Activated naive CD4-positive, alpha-beta T cell treated with anti-CD3 and anti-CD28 coated beads, Interleukin-2, amount 50 U/mL, for 24 hours (primary cell): ENCODE data around the gene TFR2.
A peak's percentile ranks its signal among the peaks of the same experiment; 100 is the strongest.

Source experiments
- H3K27ac Mint-ChIP-seq: one replicate; pipeline ENCODE4 v1.8.0; 2021; ENCODE audit warnings: mild to moderate bottlenecking, mixed read lengths
- H3K27me3 Mint-ChIP-seq: one replicate; pipeline ENCODE4 v1.8.0; 2021; ENCODE audit warnings: mixed read lengths
- H3K36me3 Mint-ChIP-seq: one replicate; pipeline ENCODE4 v1.8.0; 2021; ENCODE audit warnings: mixed read lengths
- H3K4me1 Mint-ChIP-seq: one replicate; pipeline ENCODE4 v1.8.0; 2021; ENCODE audit warnings: mixed read lengths
- H3K4me3 Mint-ChIP-seq: one replicate; pipeline ENCODE4 v1.8.0; 2021; ENCODE audit warnings: mild to moderate bottlenecking, mixed read lengths
- H3K9me3 Mint-ChIP-seq: one replicate; pipeline ENCODE4 v1.8.0; 2021; ENCODE audit warnings: mixed read lengths

TFR2 gene

GRCh38 chr7:100641463-100641859 lies at the start of gene TFR2:
TFR2 (minus strand) TSS chr7:100641552; CDS start chr7:100641509, 43 bp downstream.
- H3K27ac Mint-ChIP-seq = no peak within 1 kb of the TSS
- no peaks in the 10 kb centered on the region for H3K36me3 Mint-ChIP-seq
- H3K4me1 Mint-ChIP-seq = no peaks in the 10 kb centered on the region
- H3K9me3 Mint-ChIP-seq = no peaks in the 10 kb centered on the region
- no peak within 1 kb of the TSS for H3K4me3 Mint-ChIP-seq
- H3K27me3 Mint-ChIP-seq = no peaks in the 10 kb centered on the region

GRCh38 chr7:100689230-100690135 lies 48.1 kb upstream of the TFR2 start:
- peaks cover 34% of the 10 kb centered on the region for H3K4me1 Mint-ChIP-seq
- no peak overlapping the region for H3K4me3 Mint-ChIP-seq
- H3K27me3 Mint-ChIP-seq = no peaks in the 10 kb centered on the region
- H3K36me3 Mint-ChIP-seq = peaks cover 4% of the 10 kb centered on the region
- no peaks in the 10 kb centered on the region for H3K9me3 Mint-ChIP-seq
- no peak overlapping the region for H3K27ac Mint-ChIP-seq

- Mint-ChIP-seq H3K9me3 (no peaks in the 10 kb centered on the region), H3K4me3 (peak overlapping the region; percentile 3), H3K27ac (no peak overlapping the region), H3K36me3 (peaks cover 4% of the 10 kb centered on the region), H3K27me3 (no peaks in the 10 kb centered on the region), H3K4me1 (peaks cover 34% of the 10 kb centered on the region)
Measured at GRCh38 chr7:100688326-100688860, 47.0 kb upstream of the TFR2 start.

- H3K9me3 Mint-ChIP-seq = no peaks in the 10 kb centered on the region
- H3K27ac Mint-ChIP-seq = no peak overlapping the region
- no peak overlapping the region for H3K4me3 Mint-ChIP-seq
- H3K4me1 Mint-ChIP-seq = peaks cover 29% of the 10 kb centered on the region
- H3K36me3 Mint-ChIP-seq = no peaks in the 10 kb centered on the region
- H3K27me3 Mint-ChIP-seq = no peaks in the 10 kb centered on the region
Measured at GRCh38 chr7:100687751-100688300, 46.5 kb upstream of the TFR2 start.

GRCh38 chr7:100687261-100687660 lies 45.9 kb upstream of the TFR2 start:
- Mint-ChIP-seq H3K27ac (no peak overlapping the region), H3K9me3 (no peaks in the 10 kb centered on the region), H3K4me1 (peaks cover 24% of the 10 kb centered on the region), H3K36me3 (no peaks in the 10 kb centered on the region), H3K4me3 (no peak overlapping the region), H3K27me3 (no peaks in the 10 kb centered on the region)

GRCh38 chr7:100686822-100687211 lies 45.5 kb upstream of the TFR2 start:
- Mint-ChIP-seq H3K36me3 (no peaks in the 10 kb centered on the region), H3K4me1 (peaks cover 24% of the 10 kb centered on the region), H3K27me3 (no peaks in the 10 kb centered on the region), H3K9me3 (no peaks in the 10 kb centered on the region), H3K27ac (no peak overlapping the region), H3K4me3 (no peak overlapping the region)

GRCh38 chr7:100686201-100686821 lies 45.0 kb upstream of the TFR2 start:
- Mint-ChIP-seq H3K27ac (no peak overlapping the region), H3K4me1 (peaks cover 24% of the 10 kb centered on the region), H3K36me3 (no peaks in the 10 kb centered on the region), H3K27me3 (no peaks in the 10 kb centered on the region), H3K9me3 (no peaks in the 10 kb centered on the region), H3K4me3 (no peak overlapping the region)

- Mint-ChIP-seq H3K4me3 (no peak overlapping the region), H3K4me1 (peaks cover 24% of the 10 kb centered on the region), H3K27me3 (no peaks in the 10 kb centered on the region), H3K36me3 (no peaks in the 10 kb centered on the region), H3K27ac (no peak overlapping the region), H3K9me3 (no peaks in the 10 kb centered on the region)
Measured at GRCh38 chr7:100685631-100686145, 44.3 kb upstream of the TFR2 start.

GRCh38 chr7:100685049-100685605 lies 43.8 kb upstream of the TFR2 start:
- Mint-ChIP-seq H3K4me1 (peaks cover 27% of the 10 kb centered on the region), H3K36me3 (no peaks in the 10 kb centered on the region), H3K27me3 (no peaks in the 10 kb centered on the region), H3K9me3 (no peaks in the 10 kb centered on the region), H3K4me3 (no peak overlapping the region), H3K27ac (no peak overlapping the region)

GRCh38 chr7:100684534-100685042 lies 43.2 kb upstream of the TFR2 start:
- no peak overlapping the region for H3K4me3 Mint-ChIP-seq

GRCh38 chr7:100683659-100684533 lies 42.5 kb upstream of the TFR2 start:
- no peaks in the 10 kb centered on the region for H3K9me3 Mint-ChIP-seq
- H3K36me3 Mint-ChIP-seq = no peaks in the 10 kb centered on the region

More at GRCh38 chr7:100684534-100685042, 43.2 kb upstream of the TFR2 start:
- Mint-ChIP-seq H3K9me3 (no peaks in the 10 kb centered on the region), H3K27me3 (no peaks in the 10 kb centered on the region), H3K4me1 (peaks cover 27% of the 10 kb centered on the region), H3K27ac (no peak overlapping the region), H3K36me3 (no peaks in the 10 kb centered on the region)

GRCh38 chr7:100682991-100683658 lies 41.8 kb upstream of the TFR2 start:
- H3K27ac Mint-ChIP-seq = no peak overlapping the region
- peaks cover 27% of the 10 kb centered on the region for H3K4me1 Mint-ChIP-seq
- H3K9me3 Mint-ChIP-seq = no peaks in the 10 kb centered on the region
- H3K4me3 Mint-ChIP-seq = no peak overlapping the region
- H3K27me3 Mint-ChIP-seq = no peaks in the 10 kb centered on the region
- H3K36me3 Mint-ChIP-seq = no peaks in the 10 kb centered on the region

More at GRCh38 chr7:100683659-100684533, 42.5 kb upstream of the TFR2 start:
- H3K27me3 Mint-ChIP-seq = no peaks in the 10 kb centered on the region
- H3K4me3 Mint-ChIP-seq = no peak overlapping the region
- H3K4me1 Mint-ChIP-seq = peaks cover 28% of the 10 kb centered on the region
- no peak overlapping the region for H3K27ac Mint-ChIP-seq

- Mint-ChIP-seq H3K27ac (no peak overlapping the region), H3K4me1 (peaks cover 35% of the 10 kb centered on the region), H3K36me3 (no peaks in the 10 kb centered on the region)
Measured at GRCh38 chr7:100682228-100682741, 40.9 kb upstream of the TFR2 start.

More at GRCh38 chr7:100682228-100682741, 40.9 kb upstream of the TFR2 start:
- Mint-ChIP-seq H3K4me3 (no peak overlapping the region), H3K9me3 (no peaks in the 10 kb centered on the region), H3K27me3 (no peaks in the 10 kb centered on the region)
